H1 (cell line): Measurements from ENCODE around the gene RGS6. TPM values are rescaled to one million over a fixed set of nuclear protein-coding genes. Genes with fewer than 3 reads are reported as not detected.
A peak's percentile ranks its signal among the peaks of the same experiment; 100 is the strongest.

Source experiments
- CTCF ChIA-PET: fragments of 300-600 bp; sonication (Branson Sonifier 250); formaldehyde crosslinking; loops from one replicate; lab custom pipeline; 2021; ENCODE audit not compliant: partially characterized antibody; lab: Charles Lee
- POLR2A ChIA-PET: fragments of 300-600 bp; sonication (Branson Sonifier 250); formaldehyde crosslinking; loops from one replicate; lab custom pipeline; 2021; ENCODE audit warnings: inconsistent platforms; ENCODE audit not compliant: partially characterized antibody; lab: Charles Lee
- DNase-seq, 2 experiments: peaks; one replicate each; pipeline versions ENCODE4 v3.0.0 to v3.0.0-alpha.2; 2010 to 2022; ENCODE audit warnings: low spot score in 2 of 2, low read depth in 1 of 2, mixed read lengths in 1 of 2
- FAIRE-seq: peaks from 2 replicates; lab custom pipeline; 2011; peaks lifted over from hg19 to GRCh38; lab: Jason Lieb, UNC
- H2AFZ ChIP-seq: 2 replicates; pipeline ENCODE4 v1.8.1; 2012; ENCODE audit warnings: low read length, inconsistent platforms
- H2AK5ac ChIP-seq: 2 replicates; pipeline ENCODE4 v1.6.1; 2013; ENCODE audit warnings: low read depth, low read length
- H2BK120ac ChIP-seq: replicated peaks from 2 replicates; pipeline ENCODE3; 2013; ENCODE audit warnings: low read depth, low read length, inconsistent platforms
- H2BK12ac ChIP-seq: 2 replicates; pipeline ENCODE4 v1.6.1; 2013; ENCODE audit warnings: low read depth, low read length
- H2BK15ac ChIP-seq: 2 replicates; pipeline ENCODE4 v1.6.1; 2013; ENCODE audit warnings: low read length
- H2BK20ac ChIP-seq: 2 replicates; pipeline ENCODE4 v1.6.1; 2013; ENCODE audit warnings: low read length
- H2BK5ac ChIP-seq: 2 replicates; pipeline ENCODE4 v1.6.1; 2013; ENCODE audit warnings: low read depth, low read length
- H3K14ac ChIP-seq: 2 replicates; pipeline ENCODE4 v1.6.1; 2013; ENCODE audit warnings: inconsistent platforms; ENCODE audit not compliant: insufficient read length
- H3K18ac ChIP-seq: 2 replicates; pipeline ENCODE4 v1.6.1; 2013; ENCODE audit warnings: low read length; ENCODE audit errors: extremely low read depth
- H3K23ac ChIP-seq: 2 replicates; pipeline ENCODE4 v1.6.1; 2013; ENCODE audit warnings: inconsistent platforms; ENCODE audit not compliant: insufficient read length
- H3K23me2 ChIP-seq: 2 replicates; pipeline ENCODE4 v1.6.1; 2013; ENCODE audit warnings: low read depth, low read length
- H3K27ac ChIP-seq: 2 replicates; pipeline ENCODE4 v1.6.1; 2011; ENCODE audit warnings: low read depth, low read length, inconsistent platforms
- H3K27me3 ChIP-seq, 4 experiments: replicated peaks in 1 of 4; 1 replicate in 1 of 4; 2 replicates in 3 of 4; pipeline versions ENCODE4 v1.6.1 to v1.8.1; 2011 to 2013; ENCODE audit warnings: low read length in 3 of 4, mild to moderate bottlenecking in 3 of 4, inconsistent platforms in 2 of 4, mixed read lengths in 2 of 4, moderate library complexity in 1 of 4; ENCODE audit not compliant: control insufficient read depth in 3 of 4, insufficient read depth in 3 of 4; ENCODE audit errors: extremely low read depth in 1 of 4
- H3K36me3 ChIP-seq, 4 experiments: 2 replicates each; pipeline versions ENCODE4 v1.6.1 to v1.8.1; 2011 to 2013; ENCODE audit warnings: mild to moderate bottlenecking in 4 of 4, low read length in 3 of 4, moderate library complexity in 2 of 4, control low read depth in 1 of 4, inconsistent platforms in 1 of 4; ENCODE audit not compliant: insufficient read depth in 4 of 4, control insufficient read depth in 2 of 4
- H3K4ac ChIP-seq: replicated peaks from 2 replicates; pipeline ENCODE3; 2013; ENCODE audit warnings: low read length, low read depth, mixed read lengths, inconsistent platforms; ENCODE audit not compliant: insufficient read length
- H3K4me1 ChIP-seq, 4 experiments: replicated peaks in 1 of 4; 1 replicate in 1 of 4; 2 replicates in 3 of 4; pipeline versions ENCODE4 v1.6.1 to v1.8.1; 2011 to 2013; ENCODE audit warnings: low read length in 3 of 4, inconsistent platforms in 2 of 4, mixed read lengths in 1 of 4; ENCODE audit not compliant: insufficient read depth in 4 of 4, control insufficient read depth in 3 of 4
- H3K4me2 ChIP-seq, 2 experiments: 2 replicates each; pipeline versions ENCODE4 v1.6.1 to v1.8.1; 2011 to 2013; ENCODE audit warnings: low read depth in 2 of 2, low read length in 2 of 2, control low read depth in 1 of 2, inconsistent platforms in 1 of 2, mild to moderate bottlenecking in 1 of 2; ENCODE audit not compliant: insufficient read depth in 1 of 2
- H3K4me3 ChIP-seq, 4 experiments: fragments of 200-600, 300-600 bp in 1 of 4; sonication (generic), shearing (Covaris generic), sonication (Bioruptor Twin) in 1 of 4; 2 replicates each; pipeline versions ENCODE4 v1.5.1 to v1.8.1; 2011 to 2016; ENCODE audit warnings: low read length in 4 of 4, low read depth in 3 of 4, control low read depth in 2 of 4, inconsistent platforms in 2 of 4, mild to moderate bottlenecking in 2 of 4, mixed read lengths in 1 of 4, moderate library complexity in 1 of 4; ENCODE audit not compliant: insufficient read depth in 2 of 4; ENCODE audit errors: extremely low read depth in 1 of 4
- H3K56ac ChIP-seq: replicated peaks from 2 replicates; pipeline ENCODE3; 2013; ENCODE audit warnings: low read depth, mild to moderate bottlenecking, mixed read lengths, low read length, inconsistent platforms; ENCODE audit not compliant: insufficient read length
- H3K79me1 ChIP-seq: 2 replicates; pipeline ENCODE4 v1.6.1; 2013; ENCODE audit warnings: low read depth, low read length, control low read depth
- H3K79me2 ChIP-seq, 2 experiments: 2 replicates each; pipeline versions ENCODE4 v1.6.1 to v1.8.1; 2012 to 2013; ENCODE audit warnings: low read length in 2 of 2, mild to moderate bottlenecking in 2 of 2, inconsistent platforms in 1 of 2; ENCODE audit not compliant: insufficient read depth in 2 of 2, control insufficient read depth in 1 of 2
- H3K9ac ChIP-seq, 4 experiments: replicated peaks in 1 of 4; 1 replicate in 1 of 4; 2 replicates in 3 of 4; pipeline versions ENCODE4 v1.6.1 to v1.8.1; 2011 to 2013; ENCODE audit warnings: low read depth in 3 of 4, low read length in 3 of 4, control low read depth in 2 of 4, mild to moderate bottlenecking in 2 of 4, moderate library complexity in 2 of 4, inconsistent platforms in 1 of 4; ENCODE audit errors: extremely low read depth in 1 of 4
- H3K9me3 ChIP-seq, 2 experiments: 2 replicates each; pipeline versions ENCODE4 v1.6.1 to v1.8.1; 2012 to 2013; ENCODE audit warnings: mild to moderate bottlenecking in 2 of 2, moderate library complexity in 2 of 2, control low read depth in 1 of 2, inconsistent platforms in 1 of 2, low read depth in 1 of 2, low read length in 1 of 2, mixed read lengths in 1 of 2; ENCODE audit not compliant: insufficient read depth in 2 of 2
- H4K20me1 ChIP-seq, 2 experiments: replicated peaks in 1 of 2; 2 replicates each; pipeline versions ENCODE3 to v1.8.1; 2011 to 2013; ENCODE audit warnings: inconsistent platforms in 2 of 2, low read length in 2 of 2, mild to moderate bottlenecking in 1 of 2; ENCODE audit not compliant: insufficient read depth in 2 of 2, control insufficient read depth in 1 of 2
- H4K5ac ChIP-seq: 2 replicates; pipeline ENCODE4 v1.6.1; 2013; ENCODE audit warnings: low read length, low read depth, mixed read lengths, inconsistent platforms; ENCODE audit not compliant: insufficient read length
- H4K8ac ChIP-seq: 2 replicates; pipeline ENCODE4 v1.8.0; 2013; ENCODE audit warnings: mild to moderate bottlenecking, moderate library complexity, low read length, inconsistent platforms; ENCODE audit not compliant: insufficient read depth; ENCODE audit errors: extremely low read depth
- H4K91ac ChIP-seq: replicated peaks from 2 replicates; pipeline ENCODE3; 2013; ENCODE audit warnings: low read length, mixed read lengths, inconsistent platforms; ENCODE audit not compliant: insufficient read length
- ASH2L ChIP-seq: fragments of 200-600, 300-600 bp; sonication (generic); IDR thresholded peaks from one replicate; pipeline ENCODE4 v1.7.1; 2017; ENCODE audit warnings: low read length
- ATF3 ChIP-seq: IDR thresholded peaks from 2 replicates; pipeline ENCODE4 v1.6.1; 2011; ENCODE audit warnings: low read depth, mild to moderate bottlenecking, low read length; ENCODE audit not compliant: insufficient read depth
- BCL11A ChIP-seq, 2 experiments: IDR thresholded peaks; one replicate each; pipeline ENCODE4 v1.6.1; 2011; ENCODE audit warnings: low read depth in 2 of 2, low read length in 2 of 2, mild to moderate bottlenecking in 2 of 2
- FOSL1 ChIP-seq: IDR thresholded peaks from 2 replicates; pipeline ENCODE4 v1.6.1; 2011; ENCODE audit warnings: mild to moderate bottlenecking, low read depth, low read length, moderate library complexity; ENCODE audit not compliant: insufficient read depth
- JUND ChIP-seq: IDR thresholded peaks from 2 replicates; pipeline ENCODE4 v1.6.1; 2011; ENCODE audit warnings: mild to moderate bottlenecking, improper control_type of control experiment, low read length
- MAFK ChIP-seq: IDR thresholded peaks from 2 replicates; pipeline ENCODE4 v1.6.1; 2012; ENCODE audit warnings: low read depth, mild to moderate bottlenecking, improper control_type of control experiment, low read length
- MAX ChIP-seq: IDR thresholded peaks from 2 replicates; pipeline ENCODE4 v1.6.1; 2012; ENCODE audit warnings: inconsistent platforms
- NANOG ChIP-seq: IDR thresholded peaks from 2 replicates; pipeline ENCODE4 v1.6.1; 2011; ENCODE audit warnings: low read length, low read depth, mild to moderate bottlenecking, inconsistent platforms; ENCODE audit not compliant: insufficient read depth, poor library complexity, severe bottlenecking
- POLR2AphosphoS5 ChIP-seq: IDR thresholded peaks from 2 replicates; pipeline ENCODE4 v1.6.1; 2011; ENCODE audit warnings: low read depth, low read length
- RBBP5 ChIP-seq: IDR thresholded peaks from 2 replicates; pipeline ENCODE4 v1.7.1; 2012; ENCODE audit warnings: low read depth, mild to moderate bottlenecking, inconsistent platforms, low read length, moderate library complexity, borderline replicate concordance
- SIX5 ChIP-seq: IDR thresholded peaks from 2 replicates; pipeline ENCODE4 v1.6.1; 2011; ENCODE audit warnings: mild to moderate bottlenecking, low read depth, low read length
- SP1 ChIP-seq: IDR thresholded peaks from 2 replicates; pipeline ENCODE4 v1.6.1; 2011; ENCODE audit warnings: low read depth, low read length
- SP2 ChIP-seq: IDR thresholded peaks from 2 replicates; pipeline ENCODE4 v1.6.1; 2012; ENCODE audit warnings: mild to moderate bottlenecking, low read length, inconsistent platforms
- TAF7 ChIP-seq: optimal IDR thresholded peaks from 2 replicates; pipeline ENCODE3; 2011; ENCODE audit warnings: low read depth, mild to moderate bottlenecking, inconsistent platforms, low read length, moderate library complexity, borderline replicate concordance
- TCF12 ChIP-seq: IDR thresholded peaks from 2 replicates; pipeline ENCODE4 v1.6.1; 2011; ENCODE audit warnings: low read depth, mild to moderate bottlenecking, low read length
- WGBS, 2 experiments: shearing (Covaris generic) in 1 of 2; methylation state at CpG; one replicate each; pipeline versions ENCODE4 v1.1.6 to v1.1.7; 2013 to 2015; ENCODE audit warnings: low lambda C conversion rate in 2 of 2, mixed read lengths in 2 of 2, inconsistent platforms in 1 of 2, low coverage in 1 of 2, missing lambda C conversion rate in 1 of 2; ENCODE audit not compliant: insufficient replicate concordance in 2 of 2, insufficient coverage in 1 of 2, insufficient read length in 1 of 2; ENCODE audit errors: extremely low coverage in 1 of 2, missing lambda C conversion rate in 1 of 2; 5-methylcytosine and 5-hydroxymethylcytosine counted together
- polyA plus RNA-seq, 7 experiments: library from polyadenylated mRNA; depleted of rRNA in 3 of 7; stranded (reverse) in 5 of 7; unstranded in 2 of 7; fragments of >200 nt in 5 of 7; fragments of 200-250 nt in 2 of 7; gene quantifications; 1 replicate in 5 of 7; 2 replicates in 1 of 7; 4 replicates in 1 of 7; pipeline versions ENCODE4 v1.2.1 to v1.2.3, GENCODE V29; 2011 to 2013; ENCODE audit warnings: missing spikeins in 2 of 7, mixed read lengths in 2 of 7
- total RNA-seq: library from RNA; stranded (reverse); fragmentation: NEBNext Ultra II Directional; extraction: Animal tissue kit (Norgen Biotek cat#: 25700); gene quantifications from 2 replicates; pipeline ENCODE4 v1.2.1, GENCODE V29; 2021

The RGS6 gene
- total and polyA plus RNA-seq, 2 of the 8 experiments (the other 6 are each of a cell fraction or from before 2014, with no cell fraction given), result 0.26 to 1.1 TPM

GRCh38 chr14:72543341-72543740 lies 611.1 kb downstream of the RGS6 start:
- FAIRE-seq (no peak), DNase-seq (no peak)
- Histone ChIP-seq H3K9ac (no peak overlapping the region), H2BK12ac (no peak overlapping the region), H3K27me3 (no peaks in the 10 kb centered on the region), H2BK20ac (no peak overlapping the region), H4K8ac (no peak overlapping the region), H3K4ac (no peak overlapping the region), H3K23ac (no peak overlapping the region), H3K14ac (no peak overlapping the region), H3K79me2 (no peaks in the 10 kb centered on the region), H3K56ac (no peak overlapping the region), H3K4me3 (no peak overlapping the region), H3K36me3 (no peaks in the 10 kb centered on the region), H3K18ac (no peak overlapping the region), H4K20me1 (no peaks in the 10 kb centered on the region), H2BK120ac (no peak overlapping the region), H4K5ac (no peak overlapping the region), H2AK5ac (no peak overlapping the region), H3K4me2 (no peak overlapping the region), H3K4me1 (peaks cover 3 to 10% (median 8%) of the 10 kb centered on the region in 4 experiments), H3K79me1 (no peaks in the 10 kb centered on the region), H2AFZ (no peak overlapping the region), H2BK15ac (peak overlapping the region; percentile 81; the same call in 1 of the 2 replicates), H2BK5ac (no peak overlapping the region), H4K91ac (no peak overlapping the region), H3K27ac (no peak overlapping the region), H3K23me2 (no peaks in the 10 kb centered on the region; the same call in 1 of the 2 replicates), H3K9me3 (no peaks in the 10 kb centered on the region)
- TF ChIP-seq FOSL1, result no peak
- no peak for TF ChIP-seq MAX
- no peak for TF ChIP-seq TCF12
- no peak for TF ChIP-seq ATF3
- no peak for TF ChIP-seq BCL11A (IDR thresholded peaks at IDR 0.05; ENCODE audit: low read depth in 2 of 2, low read length in 2 of 2)
- TF ChIP-seq TAF7, result no peak
- no peak for TF ChIP-seq SP2
- no peak for TF ChIP-seq POLR2AphosphoS5
- no peak for TF ChIP-seq RBBP5
- no peak for TF ChIP-seq ASH2L
- TF ChIP-seq SP1, result no peak
- no peak for TF ChIP-seq SIX5
- no peak for TF ChIP-seq MAFK
- no peak for TF ChIP-seq JUND
- no peak for TF ChIP-seq NANOG
- POLR2A ChIA-PET, result no interaction called here
- WGBS, 2 experiments, result 83% methylated on average over 1 of the region's 1 CpG; no CpG with 5 or more reads in 1 of the 2 experiments
- CTCF ChIA-PET, result interaction anchor here (0.5 to 7.9 kb wide), 7 partner anchors 11 to 405 kb away, joined by 3 to 66 read pairs (median 10); no protein-coding TSS in a partner anchor
